ENCODE results near the gene TBXAS1. TPM values are rescaled to one million over a fixed set of nuclear protein-coding genes. Genes with fewer than 3 reads are reported as not detected.

Gene TBXAS1
- total and polyA plus RNA-seq, 4 donors: 19.6 to 126 (median 55.2) TPM

DNA sequence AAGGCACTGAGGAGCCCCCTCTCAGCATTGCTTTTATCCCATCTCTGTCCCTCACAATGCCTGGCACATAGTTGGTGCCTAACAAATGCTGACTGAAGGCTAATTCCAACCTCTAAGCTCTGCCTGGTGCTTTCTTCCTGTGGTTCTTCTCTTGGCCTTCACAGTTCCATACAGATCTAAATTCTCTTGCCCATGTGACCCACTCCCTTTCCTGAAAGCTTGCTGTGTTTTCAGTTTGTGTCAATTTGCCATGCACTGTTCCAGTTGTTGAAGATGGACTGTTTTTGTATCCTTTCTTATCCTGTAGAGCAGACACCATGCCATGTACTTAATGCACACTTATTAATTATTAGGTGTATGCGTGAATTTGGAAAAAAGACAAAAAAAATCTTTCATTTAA is 9.2 kb downstream of the TBXAS1 start:
- DNase-seq: peak in 1 of 3 donors; percentile 35
- no peak overlapping the region for H3K9ac ChIP-seq (ENCODE audit: insufficient read depth in 1 of 2, low read length in 2 of 2)
- H3K27me3 ChIP-seq (ENCODE audit: control insufficient read depth in 3 of 3, insufficient read depth in 3 of 3, low read length in 2 of 3): no peaks in the 10 kb centered on the region
- peaks cover 0 to 6% (median 0%) of the 10 kb centered on the region in 4 donors for H3K9me3 ChIP-seq (ENCODE audit: control insufficient read depth in 4 of 4, insufficient read depth in 3 of 4, low read length in 3 of 4)
- H3K27ac ChIP-seq (ENCODE audit: low read depth in 1 of 2, low read length in 1 of 2): no peak overlapping the region
- H3K4me1 ChIP-seq (ENCODE audit: control insufficient read depth in 5 of 5, insufficient read depth in 5 of 5, low read length in 5 of 5): peaks cover 0 to 28% (median 8%) of the 10 kb centered on the region in 5 donors
- TF ChIP-seq, protein P1, sequence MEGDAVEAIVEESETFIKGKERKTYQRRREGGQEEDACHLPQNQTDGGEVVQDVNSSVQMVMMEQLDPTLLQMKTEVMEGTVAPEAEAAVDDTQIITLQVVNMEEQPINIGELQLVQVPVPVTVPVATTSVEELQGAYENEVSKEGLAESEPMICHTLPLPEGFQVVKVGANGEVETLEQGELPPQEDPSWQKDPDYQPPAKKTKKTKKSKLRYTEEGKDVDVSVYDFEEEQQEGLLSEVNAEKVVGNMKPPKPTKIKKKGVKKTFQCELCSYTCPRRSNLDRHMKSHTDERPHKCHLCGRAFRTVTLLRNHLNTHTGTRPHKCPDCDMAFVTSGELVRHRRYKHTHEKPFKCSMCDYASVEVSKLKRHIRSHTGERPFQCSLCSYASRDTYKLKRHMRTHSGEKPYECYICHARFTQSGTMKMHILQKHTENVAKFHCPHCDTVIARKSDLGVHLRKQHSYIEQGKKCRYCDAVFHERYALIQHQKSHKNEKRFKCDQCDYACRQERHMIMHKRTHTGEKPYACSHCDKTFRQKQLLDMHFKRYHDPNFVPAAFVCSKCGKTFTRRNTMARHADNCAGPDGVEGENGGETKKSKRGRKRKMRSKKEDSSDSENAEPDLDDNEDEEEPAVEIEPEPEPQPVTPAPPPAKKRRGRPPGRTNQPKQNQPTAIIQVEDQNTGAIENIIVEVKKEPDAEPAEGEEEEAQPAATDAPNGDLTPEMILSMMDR (IDR thresholded peaks at IDR 0.05; ENCODE audit: control extremely low read depth, extremely low read depth): no peak
- H3K36me3 ChIP-seq (ENCODE audit: control insufficient read depth in 4 of 4, insufficient read depth in 4 of 4, low read length in 4 of 4): no peaks in the 10 kb centered on the region
- no peak overlapping the region for H3K4me3 ChIP-seq
- ATAC-seq (ENCODE audit: insufficient read depth, low FRiP score): no peak
- 87 to 91% methylated on average over 1 of the region's 1 CpG for WGBS, 2 donors

DNA sequence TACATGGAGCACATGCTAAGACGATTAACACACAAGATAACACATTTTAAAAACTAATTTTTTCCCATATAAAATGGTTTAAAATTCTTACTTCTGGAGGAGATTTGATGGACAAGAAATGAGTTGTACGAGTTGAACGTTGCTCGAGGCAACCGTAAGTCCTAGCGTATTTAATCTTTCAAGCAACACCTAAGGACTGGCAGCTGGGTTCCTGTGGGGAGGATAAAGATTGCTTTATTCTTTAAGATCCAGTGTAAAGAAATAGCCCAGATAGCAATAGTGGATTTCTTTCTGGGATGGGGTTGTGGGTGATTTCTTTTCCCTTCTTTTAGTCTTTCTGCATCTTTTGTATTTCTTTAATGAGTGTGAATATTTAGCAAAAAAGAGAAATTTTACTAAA is 9.8 kb downstream of the TBXAS1 start:
- Histone ChIP-seq H3K4me1 (ENCODE audit: control insufficient read depth in 5 of 5, insufficient read depth in 5 of 5, low read length in 5 of 5) (peaks cover 0 to 28% (median 8%) of the 10 kb centered on the region in 5 donors), H3K36me3 (ENCODE audit: control insufficient read depth in 4 of 4, insufficient read depth in 4 of 4, low read length in 4 of 4) (no peaks in the 10 kb centered on the region), H3K27me3 (ENCODE audit: control insufficient read depth in 3 of 3, insufficient read depth in 3 of 3, low read length in 2 of 3) (no peaks in the 10 kb centered on the region), H3K9ac (ENCODE audit: insufficient read depth in 1 of 2, low read length in 2 of 2) (no peak overlapping the region), H3K27ac (ENCODE audit: low read depth in 1 of 2, low read length in 1 of 2) (no peak overlapping the region), H3K9me3 (ENCODE audit: control insufficient read depth in 4 of 4, insufficient read depth in 3 of 4, low read length in 3 of 4) (peaks cover 0 to 1% (median 0%) of the 10 kb centered on the region in 4 donors), H3K4me3 (no peak overlapping the region)
- TF ChIP-seq, protein P1 (IDR thresholded peaks at IDR 0.05; ENCODE audit: control extremely low read depth, extremely low read depth): no peak
- DNase-seq: peak; percentile 49 to 85 (median 80)
- no peak for ATAC-seq (ENCODE audit: insufficient read depth, low FRiP score)
- WGBS, 2 donors: 62 to 78% methylated on average over 6 of the region's 6 CpGs

DNA sequence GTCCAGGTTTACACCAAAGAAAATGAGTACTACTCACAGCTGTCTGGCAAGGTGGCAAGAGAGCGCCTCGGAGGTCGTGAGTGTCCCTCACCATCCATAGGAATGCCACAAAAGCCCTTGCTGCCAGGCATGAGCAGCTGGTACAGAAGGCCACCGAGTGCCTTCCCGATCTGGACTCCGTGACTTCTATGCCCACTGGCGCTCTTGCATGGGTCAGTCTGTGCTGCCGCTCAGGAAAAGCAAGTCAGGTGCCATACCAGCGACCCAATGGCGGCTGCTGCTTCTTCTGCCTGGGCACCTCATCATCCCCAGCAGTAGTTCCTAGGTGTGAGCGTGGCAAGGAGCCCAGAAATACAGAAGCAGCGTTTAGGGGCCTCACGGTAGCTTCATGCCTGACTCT is 11.7 kb downstream of the TBXAS1 start:
- no peaks in the 10 kb centered on the region for H3K36me3 ChIP-seq (ENCODE audit: control insufficient read depth in 4 of 4, insufficient read depth in 4 of 4, low read length in 4 of 4)
- no peak overlapping the region for H3K4me3 ChIP-seq
- TF ChIP-seq, protein P1 (IDR thresholded peaks at IDR 0.05; ENCODE audit: control extremely low read depth, extremely low read depth): no peak
- DNase-seq (no peak), ATAC-seq (ENCODE audit: insufficient read depth, low FRiP score) (no peak)
- peaks cover 0 to 28% (median 10%) of the 10 kb centered on the region in 5 donors for H3K4me1 ChIP-seq (ENCODE audit: control insufficient read depth in 5 of 5, insufficient read depth in 5 of 5, low read length in 5 of 5)
- WGBS, 2 donors: 96% methylated on average over 13 of the region's 13 CpGs
- no peaks in the 10 kb centered on the region for H3K27me3 ChIP-seq (ENCODE audit: control insufficient read depth in 3 of 3, insufficient read depth in 3 of 3, low read length in 2 of 3)
- H3K9ac ChIP-seq (ENCODE audit: insufficient read depth in 1 of 2, low read length in 2 of 2): no peak overlapping the region
- H3K9me3 ChIP-seq (ENCODE audit: control insufficient read depth in 4 of 4, insufficient read depth in 3 of 4, low read length in 3 of 4): no peaks in the 10 kb centered on the region
- H3K27ac ChIP-seq (ENCODE audit: low read depth in 1 of 2, low read length in 1 of 2): no peak overlapping the region
